Measurements from ENCODE around the gene PRKG1.
"Not testable (repeated sequence)": the region's sequence is repeated elsewhere in the genome, so short reads cannot be mapped to it uniquely, and the experiment has no call there.

PRKG1 gene

DNA sequence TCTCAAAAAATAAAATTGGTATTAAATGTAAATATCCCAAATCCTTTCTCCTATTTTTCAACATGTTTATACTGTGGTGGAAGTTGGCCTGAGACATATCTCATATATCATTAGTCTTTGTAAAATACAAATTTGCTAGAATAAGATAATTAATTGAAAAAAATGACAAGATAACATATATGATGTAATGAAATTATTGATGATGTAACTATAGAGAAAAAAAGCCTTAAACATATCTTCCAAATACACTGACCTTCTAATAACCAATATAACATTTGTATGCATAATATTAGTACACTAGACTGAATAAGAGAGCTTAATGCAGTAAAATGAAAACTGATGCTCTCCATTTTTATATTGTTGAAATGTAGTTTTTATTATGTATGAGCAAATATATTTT lies 104.3 kb downstream of the PRKG1 start:
- no peak for DNase-seq

DNA sequence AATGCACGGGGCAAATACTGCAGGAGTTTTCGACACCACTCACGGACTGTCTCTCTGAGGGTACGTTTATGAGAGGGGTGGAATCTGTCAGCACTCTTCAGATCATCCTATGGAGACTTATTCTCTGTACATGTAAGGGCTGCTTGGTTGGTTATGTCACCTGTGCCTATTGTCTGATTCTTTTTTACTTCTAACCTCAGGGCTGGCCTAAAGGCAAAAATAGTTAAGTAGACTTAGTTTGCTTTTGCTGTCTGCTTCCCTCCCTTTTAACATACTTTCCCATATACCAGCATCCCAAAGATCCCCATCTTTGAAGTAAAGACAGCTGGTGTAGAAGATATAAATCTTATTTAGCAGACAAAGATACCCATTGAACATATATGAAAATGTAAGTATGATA lies 105.9 kb downstream of the PRKG1 start:
- DNase-seq, result no peak

- DNase-seq, result no peak
These were observed 109.5 kb downstream of the PRKG1 start for GRCh38 chr10:51183783-51184182.

- no peak for DNase-seq
These were observed 112.1 kb downstream of the PRKG1 start for GRCh38 chr10:51186361-51186760.

- DNase-seq, result no peak
These were observed 113.7 kb downstream of the PRKG1 start for GRCh38 chr10:51188008-51188407.

DNA sequence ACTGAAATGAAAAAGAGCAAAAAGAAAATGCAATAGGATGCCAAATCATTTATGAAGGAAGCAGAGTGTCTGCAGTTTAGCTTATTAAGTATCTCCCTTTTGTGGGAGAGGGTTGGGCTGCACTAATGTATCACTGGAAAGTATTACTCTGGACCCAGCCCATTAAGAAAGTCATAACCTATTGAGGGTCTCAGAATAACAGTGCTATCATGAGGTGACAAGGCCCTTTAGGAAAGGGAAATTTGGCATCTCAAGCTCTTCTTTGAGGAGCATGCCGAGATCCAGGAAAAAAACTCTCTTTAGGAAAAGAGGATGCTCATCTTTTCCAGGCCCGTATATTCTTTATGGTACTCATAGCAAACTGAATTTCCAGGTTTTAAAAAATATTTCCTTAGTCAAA lies 114.6 kb downstream of the PRKG1 start:
- DNase-seq, result no peak

GRCh38 chr10:51196508-51197175 lies 122.4 kb downstream of the PRKG1 start:
- DNase-seq, result no peak

GRCh38 chr10:51198170-51198569 lies 123.9 kb downstream of the PRKG1 start:
- DNase-seq, result no peak

DNA sequence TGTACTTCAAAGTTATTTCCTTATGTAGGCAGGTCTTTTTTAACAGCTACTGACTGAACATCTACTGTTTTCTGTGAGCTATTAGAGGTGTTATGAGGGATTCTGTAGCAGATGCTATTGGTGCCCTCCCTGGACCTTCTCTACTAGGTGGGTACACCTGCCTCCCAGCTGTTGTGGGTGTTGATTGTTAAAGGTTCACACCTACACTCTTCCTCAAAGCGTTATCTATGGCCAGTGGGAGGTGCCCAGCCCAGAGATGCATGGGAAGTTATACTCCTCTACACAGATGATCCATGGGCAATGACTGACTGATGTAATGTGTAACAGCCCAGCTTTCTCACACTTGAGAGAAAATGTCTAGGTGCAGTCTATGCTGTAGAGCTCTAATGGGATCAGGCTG lies 127.7 kb downstream of the PRKG1 start:
- no peak for DNase-seq

- no peak for DNase-seq
These were observed 129.1 kb downstream of the PRKG1 start for GRCh38 chr10:51203359-51203758.

DNA sequence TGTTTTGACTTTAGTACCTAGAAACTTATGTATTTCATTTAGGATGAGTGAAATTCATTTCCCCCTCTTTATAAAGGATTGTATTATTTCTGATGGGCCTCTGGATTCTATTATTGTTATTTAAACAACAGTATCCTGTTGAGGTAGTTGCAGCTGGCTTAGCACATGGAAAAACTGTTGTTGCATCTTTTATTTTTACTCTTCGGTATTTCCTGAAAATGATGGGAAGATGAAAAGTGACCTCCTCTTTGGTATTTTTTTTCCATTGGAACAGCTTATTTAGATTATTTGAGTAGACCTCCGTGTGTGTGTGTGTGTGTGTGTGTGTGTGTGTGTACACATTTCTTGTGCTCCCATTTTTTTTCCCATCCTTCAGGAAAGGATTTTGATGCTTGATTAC lies 129.8 kb downstream of the PRKG1 start:
- DNase-seq, result no peak

GRCh38 chr10:51204701-51205100 lies 130.4 kb downstream of the PRKG1 start:
- DNase-seq, result no peak

- no peak for DNase-seq
These were observed 132.2 kb downstream of the PRKG1 start for GRCh38 chr10:51206500-51206899.

- not testable (repeated sequence) for DNase-seq
These were observed 138.7 kb downstream of the PRKG1 start for GRCh38 chr10:51212937-51213336.

GRCh38 chr10:51214207-51215196 lies 140.2 kb downstream of the PRKG1 start:
- DNase-seq, result no peak

- DNase-seq, result no peak
These were observed 141.9 kb downstream of the PRKG1 start for GRCh38 chr10:51215951-51216834.

DNA sequence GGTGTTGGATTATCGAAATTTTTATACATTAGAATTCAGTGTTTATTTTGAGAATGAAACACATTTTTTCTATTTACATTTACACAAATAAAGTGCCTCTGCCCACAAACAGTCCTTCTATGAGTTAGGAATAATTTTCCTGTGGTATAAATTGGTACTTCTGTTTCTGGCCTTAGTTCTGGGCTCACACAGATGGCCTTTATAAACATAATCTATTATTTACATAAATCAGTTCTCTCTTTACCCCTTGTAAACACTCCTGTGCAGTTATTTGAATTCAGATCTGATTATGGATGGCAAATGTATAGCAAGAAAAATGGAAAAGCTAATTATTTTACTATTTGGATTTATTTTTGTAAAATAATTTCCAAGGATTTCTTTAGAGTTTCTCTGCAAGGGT lies 143.2 kb downstream of the PRKG1 start:
- DNase-seq, result no peak

- DNase-seq, result no peak
These were observed 150.4 kb downstream of the PRKG1 start for GRCh38 chr10:51224671-51225161.

GRCh38 chr10:51227897-51228713 lies 153.8 kb downstream of the PRKG1 start:
- no peak for DNase-seq

DNA sequence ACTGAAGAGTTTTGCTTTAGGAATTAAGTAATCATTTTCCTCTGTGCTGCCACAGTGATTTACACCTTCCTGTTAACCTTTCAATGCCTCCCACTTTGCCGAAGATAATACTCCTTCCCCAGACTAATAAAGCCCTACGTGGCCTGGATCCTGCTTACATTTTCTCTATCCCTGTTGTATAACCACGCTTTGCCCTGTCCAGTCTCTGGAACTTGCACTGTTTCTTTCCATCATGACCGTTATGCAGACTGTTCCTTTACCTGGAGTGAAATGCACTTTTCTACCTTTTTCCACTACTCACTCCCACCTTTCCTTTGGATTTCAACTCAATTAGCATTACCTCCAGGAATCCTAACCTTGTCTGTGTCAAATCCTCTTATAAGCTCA lies 154.4 kb downstream of the PRKG1 start:
- DNase-seq, result no peak

- DNase-seq, result no peak
These were observed 156.7 kb downstream of the PRKG1 start for GRCh38 chr10:51230887-51231585.
